Loucy (cell line): ENCODE data around the gene PDPR.

Source experiments
- CTCF ChIP-seq: fragments of 200-600 bp; sonication (generic); conservative IDR thresholded peaks from 2 replicates; pipeline ENCODE4 v1.5.1; 2014; ENCODE audit warnings: mild to moderate bottlenecking, antibody characterized with exemption, low read length
- EZH2phosphoT487 ChIP-seq: fragments of 200-600 bp; IDR thresholded peaks from 2 replicates; pipeline ENCODE4 v1.6.1; 2018; ENCODE audit warnings: antibody characterized with exemption, mild to moderate bottlenecking, moderate library complexity, borderline replicate concordance

GRCh38 chr16:70159355-70160348 lies 45.5 kb downstream of the PDPR start:
- TF ChIP-seq CTCF = no peak
- TF ChIP-seq EZH2phosphoT487 = no peak
